K562 (cell line): ENCODE measurements around the gene RNU6-9. TPM values are rescaled to one million over a fixed set of nuclear protein-coding genes. Genes with fewer than 3 reads are reported as not detected.

Experiments
- EP300 ChIP-seq: IDR thresholded peaks from 2 replicates; pipeline ENCODE4 v1.6.1; 2012; ENCODE audit warnings: low read length, improper control_type of control experiment
- LCOR ChIP-seq: sonication (generic); formaldehyde crosslinking; IDR thresholded peaks from 2 replicates; pipeline ENCODE4 v1.8.0; 2022; ENCODE audit warnings: mild to moderate bottlenecking, missing genetic modification reagents
- MBD2 ChIP-seq: sonication (generic); IDR thresholded peaks from 2 replicates; pipeline ENCODE4 v1.6.1; 2016; ENCODE audit warnings: low read depth, borderline replicate concordance
- MGA ChIP-seq: fragments of 450-650 bp; IDR thresholded peaks from 2 replicates; pipeline ENCODE4 v1.6.1; 2016; ENCODE audit warnings: mild to moderate bottlenecking, moderate library complexity
- NCOA1 ChIP-seq: fragments of 450-650 bp; IDR thresholded peaks from 2 replicates; pipeline ENCODE4 v1.6.1; 2016; ENCODE audit warnings: low read depth
- POLR3G ChIP-seq: IDR thresholded peaks from 2 replicates; pipeline ENCODE4 v1.6.1; 2011; ENCODE audit not compliant: insufficient read length, insufficient replicate concordance; ENCODE audit errors: extremely low read depth
- RFX1 ChIP-seq: fragments of 450-650 bp; IDR thresholded peaks from 2 replicates; pipeline ENCODE4 v1.6.1; 2016; ENCODE audit warnings: mild to moderate bottlenecking, moderate library complexity
- SRSF3 ChIP-seq: fragments of 200-400 bp; formaldehyde crosslinking; IDR thresholded peaks from 2 replicates; pipeline ENCODE4 v1.6.1; 2016; ENCODE audit warnings: mild to moderate bottlenecking, low read length, moderate library complexity; ENCODE audit not compliant: insufficient read depth
- TAL1 ChIP-seq: fragments of 450-650 bp; IDR thresholded peaks from 2 replicates; pipeline ENCODE4 v1.6.1; 2016; ENCODE audit warnings: mild to moderate bottlenecking
- TBP ChIP-seq: optimal IDR thresholded peaks from 2 replicates; pipeline ENCODE3; 2011; ENCODE audit warnings: low read depth, low read length, improper control_type of control experiment
- TOE1 ChIP-seq, 2 experiments: fragments of 450-650 bp in 1 of 2; sonication (generic) in 1 of 2; formaldehyde crosslinking in 1 of 2; IDR thresholded peaks; 2 replicates each; pipeline versions ENCODE4 v1.7.1 to v1.8.0; 2016 to 2022; ENCODE audit warnings: borderline replicate concordance in 2 of 2, mild to moderate bottlenecking in 2 of 2, antibody characterized with exemption in 1 of 2, inconsistent platforms in 1 of 2, low read depth in 1 of 2, missing genetic modification reagents in 1 of 2, moderate library complexity in 1 of 2
- ZBTB7A ChIP-seq: IDR thresholded peaks from 2 replicates; pipeline ENCODE4 v1.6.1; 2011; ENCODE audit warnings: low read depth, mild to moderate bottlenecking, low read length, moderate library complexity, borderline replicate concordance; ENCODE audit not compliant: control insufficient read depth
- ZNF589 ChIP-seq: fragments of 200-800 bp; sonication (Bioruptor generic); IDR thresholded peaks from 2 replicates; pipeline ENCODE4 v1.6.1; 2016; ENCODE audit warnings: low read depth, missing genetic modification characterization, missing compliant biosample characterization
- ZZZ3 ChIP-seq: fragments of 450-650 bp; IDR thresholded peaks from 2 replicates; pipeline ENCODE4 v1.6.1; 2016; ENCODE audit warnings: antibody characterized with exemption, mild to moderate bottlenecking, moderate library complexity
- polyA plus RNA-seq, 8 experiments: library from polyadenylated mRNA; depleted of rRNA in 4 of 8; stranded (reverse) in 5 of 8; unstranded in 3 of 8; fragments of >200 nt; fragmentation: Nextera tagmentation in 2 of 8; fragmentation: Illumina TruSeq in 1 of 8; extraction: Ambion mirVana in 2 of 8; extraction: Trizol in 1 of 8; gene quantifications; 2 replicates each; pipeline versions ENCODE4 v1.2.1 to v1.2.3, GENCODE V29; 2011 to 2014; ENCODE audit warnings: inconsistent platforms in 1 of 8, missing spikeins in 1 of 8
- total RNA-seq, 7 experiments: library from RNA; depleted of rRNA in 6 of 7; stranded (reverse); fragments of >200 nt in 6 of 7; fragmentation: Illumina TruSeq in 2 of 7; extraction: Trizol in 2 of 7; gene quantifications; 2 replicates each; pipeline versions ENCODE4 v1.2.1 to v1.2.3, GENCODE V29; 2011 to 2021; ENCODE audit warnings: low replicate concordance in 1 of 7
- TF ChIP-seq, protein P1 (sequence below): fragments of 250-450 bp; sonication (Bioruptor Pico); IDR thresholded peaks from 2 replicates; pipeline ENCODE4 v1.4.0; 2020; ENCODE audit warnings: mild to moderate bottlenecking

Gene RNU6-9
- total and polyA plus RNA-seq, 9 of the 15 experiments (the other 6 are each of a cell fraction or from before 2014, with no cell fraction given): not detected

DNA sequence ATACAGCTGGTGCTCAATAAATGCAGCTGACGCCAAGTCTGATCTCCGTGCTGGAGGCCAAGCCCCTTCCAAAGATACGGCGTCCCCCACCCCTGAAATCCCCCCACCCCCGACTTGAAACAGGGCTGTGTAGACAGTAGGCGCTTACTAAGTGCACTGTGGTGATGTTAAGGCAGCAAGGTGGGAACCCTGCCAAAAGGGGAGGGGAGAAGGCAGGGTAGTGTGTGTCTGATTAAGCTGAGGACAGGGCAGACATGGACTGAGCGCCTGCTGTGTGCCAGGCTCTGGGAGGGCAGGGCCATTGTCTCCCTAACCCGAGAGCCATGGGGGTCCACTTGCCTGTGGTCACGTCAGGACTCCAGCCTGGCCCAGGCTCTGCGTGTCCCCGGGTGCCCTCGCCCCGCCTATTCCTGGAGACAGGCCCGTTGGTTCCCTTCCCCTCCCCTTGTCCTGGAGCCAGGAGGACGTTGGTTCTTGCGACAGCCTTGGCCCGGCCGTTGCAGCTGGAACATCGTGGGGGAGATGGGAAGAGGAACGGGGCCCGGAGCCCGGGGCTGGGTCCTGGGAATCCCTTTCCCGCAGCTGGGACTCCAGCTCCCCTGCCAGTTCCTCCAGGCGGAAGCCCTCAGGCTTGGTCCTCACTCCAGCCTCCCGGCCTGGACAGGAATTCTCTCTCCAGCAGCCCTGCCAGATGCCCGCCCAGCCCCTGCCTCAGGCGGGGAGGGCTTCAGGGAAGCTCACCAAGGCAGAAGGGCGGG lies 42.9 kb upstream of the RNU6-9 start (continued):
- TF ChIP-seq MGA (no peak), LCOR (CRISPR knock-in tag) (no peak), POLR3G (no peak), ZNF589 (CRISPR knock-in tag) (no peak), EP300 (peak; percentile 31; the same call in 1 of the 2 replicates), ZZZ3 (no peak), RFX1 (no peak), NCOA1 (no peak), TAL1 (no peak), MBD2 (no peak), TBP (no peak), SRSF3 (no peak), ZBTB7A (no peak), TOE1 (IDR thresholded peaks at IDR 0.05; ENCODE audit: borderline replicate concordance) (0 out of 2 replicates have a peak, but pooled peaks have one; percentile 14), TOE1 (CRISPR knock-in tag; IDR thresholded peaks at IDR 0.05; ENCODE audit: borderline replicate concordance, low read depth) (no peak)
- TF ChIP-seq, protein P1, sequence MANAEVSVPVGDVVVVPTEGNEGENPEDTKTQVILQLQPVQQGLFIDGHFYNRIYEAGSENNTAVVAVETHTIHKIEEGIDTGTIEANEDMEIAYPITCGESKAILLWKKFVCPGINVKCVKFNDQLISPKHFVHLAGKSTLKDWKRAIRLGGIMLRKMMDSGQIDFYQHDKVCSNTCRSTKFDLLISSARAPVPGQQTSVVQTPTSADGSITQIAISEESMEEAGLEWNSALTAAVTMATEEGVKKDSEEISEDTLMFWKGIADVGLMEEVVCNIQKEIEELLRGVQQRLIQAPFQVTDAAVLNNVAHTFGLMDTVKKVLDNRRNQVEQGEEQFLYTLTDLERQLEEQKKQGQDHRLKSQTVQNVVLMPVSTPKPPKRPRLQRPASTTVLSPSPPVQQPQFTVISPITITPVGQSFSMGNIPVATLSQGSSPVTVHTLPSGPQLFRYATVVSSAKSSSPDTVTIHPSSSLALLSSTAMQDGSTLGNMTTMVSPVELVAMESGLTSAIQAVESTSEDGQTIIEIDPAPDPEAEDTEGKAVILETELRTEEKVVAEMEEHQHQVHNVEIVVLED (CRISPR knock-in tag): no peak
